CD14-positive monocyte (primary cell): Measurements from ENCODE around the gene CDC73. TPM values are rescaled to one million over a fixed set of nuclear protein-coding genes. Genes with fewer than 3 reads are reported as not detected.

Experiments
- DNase-seq, 3 donors: peaks; one replicate each; pipeline ENCODE4 v3.0.0-alpha.2; 2011 to 2022
- H2AFZ ChIP-seq: 2 replicates; pipeline ENCODE4 v1.6.0; 2012; ENCODE audit warnings: mild to moderate bottlenecking, low read depth, low read length, inconsistent platforms; ENCODE audit not compliant: insufficient read depth, poor library complexity, severe bottlenecking
- H3K27ac ChIP-seq, 2 donors: 1 replicate in 1 of 2; 2 replicates in 1 of 2; pipeline ENCODE4 v1.5.1; 2012 to 2013; ENCODE audit warnings: low read length in 2 of 2, control low read depth in 1 of 2, inconsistent platforms in 1 of 2, low read depth in 1 of 2, mild to moderate bottlenecking in 1 of 2
- H3K27me3 ChIP-seq, 2 donors: one replicate each; pipeline versions ENCODE4 v1.6.0 to v1.6.1; 2011 to 2013; ENCODE audit warnings: low read length in 2 of 2; ENCODE audit not compliant: control insufficient read depth in 2 of 2, insufficient read depth in 2 of 2
- H3K36me3 ChIP-seq, 2 donors: replicated peaks in 1 of 2; 1 replicate in 1 of 2; 2 replicates in 1 of 2; pipeline versions ENCODE4 v1.5.1 to v1.6.1; 2012 to 2013; ENCODE audit warnings: low read length in 2 of 2, control low read depth in 1 of 2, inconsistent platforms in 1 of 2, mild to moderate bottlenecking in 1 of 2; ENCODE audit not compliant: insufficient read depth in 2 of 2, control insufficient read depth in 1 of 2
- H3K4me1 ChIP-seq, 2 donors: 1 replicate in 1 of 2; 2 replicates in 1 of 2; pipeline versions ENCODE4 v1.5.1 to v1.6.1; 2012 to 2013; ENCODE audit warnings: low read length in 2 of 2, control low read depth in 1 of 2, inconsistent platforms in 1 of 2, mild to moderate bottlenecking in 1 of 2, moderate library complexity in 1 of 2; ENCODE audit not compliant: insufficient read depth in 2 of 2, control insufficient read depth in 1 of 2
- H3K4me2 ChIP-seq: replicated peaks from 2 replicates; pipeline ENCODE3; 2012; ENCODE audit warnings: low read length, moderate library complexity, mild to moderate bottlenecking; ENCODE audit not compliant: poor library complexity, severe bottlenecking; ENCODE audit errors: extremely low read depth
- H3K4me3 ChIP-seq, 3 experiments: fragments of 200-600 bp in 1 of 3; sonication (generic) in 1 of 3; replicated peaks in 1 of 3; 1 replicate in 2 of 3; 2 replicates in 1 of 3; pipeline ENCODE4 v1.5.1; 2011 to 2013; ENCODE audit warnings: low read length in 3 of 3, mild to moderate bottlenecking in 3 of 3, control low read depth in 2 of 3, low read depth in 2 of 3, inconsistent platforms in 1 of 3, moderate library complexity in 1 of 3
- H3K79me2 ChIP-seq: 2 replicates; pipeline ENCODE4 v1.6.0; 2012; ENCODE audit warnings: mild to moderate bottlenecking, control low read depth, inconsistent platforms, low read length, moderate library complexity; ENCODE audit not compliant: insufficient read depth
- H3K9ac ChIP-seq: 2 replicates; pipeline ENCODE4 v1.6.0; 2017; ENCODE audit warnings: low read length, mild to moderate bottlenecking; ENCODE audit not compliant: insufficient read depth, poor library complexity, severe bottlenecking
- H3K9me3 ChIP-seq, 2 donors: replicated peaks in 1 of 2; 1 replicate in 1 of 2; 2 replicates in 1 of 2; pipeline versions ENCODE4 v1.5.1 to v1.6.1; 2012 to 2013; ENCODE audit warnings: low read length in 2 of 2, control low read depth in 1 of 2; ENCODE audit not compliant: control insufficient read depth in 1 of 2, insufficient read depth in 1 of 2
- H4K20me1 ChIP-seq: 2 replicates; pipeline ENCODE4 v1.6.0; 2012; ENCODE audit warnings: mild to moderate bottlenecking, low read length, control low read depth, moderate library complexity; ENCODE audit not compliant: insufficient read depth
- H3K27ac Mint-ChIP-seq, 7 donors: one replicate each; pipeline ENCODE4 v1.8.0; 2020; ENCODE audit warnings: mild to moderate bottlenecking in 7 of 7, mixed read lengths in 7 of 7, moderate library complexity in 6 of 7, inconsistent platforms in 2 of 7
- H3K27me3 Mint-ChIP-seq, 3 donors: one replicate each; pipeline ENCODE4 v1.8.0; 2021 to 2022; ENCODE audit warnings: low read depth in 3 of 3, mild to moderate bottlenecking in 3 of 3, mixed read lengths in 3 of 3, moderate library complexity in 3 of 3, inconsistent platforms in 1 of 3
- H3K36me3 Mint-ChIP-seq, 2 donors: one replicate each; pipeline ENCODE4 v1.8.0; 2020; ENCODE audit warnings: mixed read lengths in 2 of 2, inconsistent platforms in 1 of 2, mild to moderate bottlenecking in 1 of 2
- H3K4me1 Mint-ChIP-seq: one replicate; pipeline ENCODE4 v1.8.0; 2020; ENCODE audit warnings: mild to moderate bottlenecking, mixed read lengths
- H3K4me3 Mint-ChIP-seq, 2 donors: one replicate each; pipeline ENCODE4 v1.8.0; 2020; ENCODE audit warnings: mild to moderate bottlenecking in 2 of 2, mixed read lengths in 2 of 2, moderate library complexity in 1 of 2
- H3K9me3 Mint-ChIP-seq, 7 donors: one replicate each; pipeline ENCODE4 v1.8.0; 2020 to 2022; ENCODE audit warnings: mixed read lengths in 7 of 7, mild to moderate bottlenecking in 6 of 7, moderate library complexity in 6 of 7, inconsistent platforms in 2 of 7
- WGBS: methylation state at CpG from one replicate; pipeline ENCODE4 v1.1.5; 2013; ENCODE audit warnings: missing lambda C conversion rate; ENCODE audit not compliant: insufficient coverage; 5-methylcytosine and 5-hydroxymethylcytosine counted together
- intact Hi-C, 2 donors: fragments of 100-400 bp; cut with micrococcal nuclease; formaldehyde crosslinking; loops; one replicate each; pipeline versions ENCODE4 v1.15.0 to v1.15.1; 2023
- polyA minus RNA-seq: library from RNA; depleted of rRNA, polyadenylated mRNA; stranded (reverse); fragments of >200 nt; gene quantifications from 2 replicates; pipeline ENCODE4 v1.2.3, GENCODE V29; 2012
- polyA plus RNA-seq, 3 donors: library from polyadenylated mRNA; depleted of rRNA in 1 of 3; unstranded in 2 of 3; stranded (reverse) in 1 of 3; fragments of 300-500 nt in 2 of 3; fragments of >200 nt in 1 of 3; fragmentation: Illumina TruSeq in 2 of 3; gene quantifications; 1 replicate in 2 of 3; 2 replicates in 1 of 3; pipeline ENCODE4 v1.2.3, GENCODE V29; 2012 to 2021
- total RNA-seq, 12 experiments: library from RNA in 1 of 12; stranded (reverse) in 1 of 12; fragments of 120-200 nt in 1 of 12; gene quantifications; one replicate each; pipeline ENCODE4 v1.2.4 and lab custom pipeline; 2013 to 2026; ENCODE audit warnings: mixed read lengths in 6 of 12, inconsistent platforms in 1 of 12
- TF ChIP-seq, protein P1 (sequence below): fragments of 200-600 bp; IDR thresholded peaks from one replicate; pipeline ENCODE4 v1.8.0; 2022; ENCODE audit warnings: antibody characterized with exemption, mild to moderate bottlenecking

CDC73 gene
- total RNA-seq (2013): 15.5 TPM
- 10 to 100 TPM; 14.2 to 60.3 (median 57.2) TPM for polyA plus RNA-seq
- polyA minus RNA-seq: 6.4 and 9.8 TPM in 2 replicates
- total RNA-seq (lab: John Stamatoyannopoulos, UW): 67.9 to 136 (median 82.0) reads per million in 11 experiments

DNA sequence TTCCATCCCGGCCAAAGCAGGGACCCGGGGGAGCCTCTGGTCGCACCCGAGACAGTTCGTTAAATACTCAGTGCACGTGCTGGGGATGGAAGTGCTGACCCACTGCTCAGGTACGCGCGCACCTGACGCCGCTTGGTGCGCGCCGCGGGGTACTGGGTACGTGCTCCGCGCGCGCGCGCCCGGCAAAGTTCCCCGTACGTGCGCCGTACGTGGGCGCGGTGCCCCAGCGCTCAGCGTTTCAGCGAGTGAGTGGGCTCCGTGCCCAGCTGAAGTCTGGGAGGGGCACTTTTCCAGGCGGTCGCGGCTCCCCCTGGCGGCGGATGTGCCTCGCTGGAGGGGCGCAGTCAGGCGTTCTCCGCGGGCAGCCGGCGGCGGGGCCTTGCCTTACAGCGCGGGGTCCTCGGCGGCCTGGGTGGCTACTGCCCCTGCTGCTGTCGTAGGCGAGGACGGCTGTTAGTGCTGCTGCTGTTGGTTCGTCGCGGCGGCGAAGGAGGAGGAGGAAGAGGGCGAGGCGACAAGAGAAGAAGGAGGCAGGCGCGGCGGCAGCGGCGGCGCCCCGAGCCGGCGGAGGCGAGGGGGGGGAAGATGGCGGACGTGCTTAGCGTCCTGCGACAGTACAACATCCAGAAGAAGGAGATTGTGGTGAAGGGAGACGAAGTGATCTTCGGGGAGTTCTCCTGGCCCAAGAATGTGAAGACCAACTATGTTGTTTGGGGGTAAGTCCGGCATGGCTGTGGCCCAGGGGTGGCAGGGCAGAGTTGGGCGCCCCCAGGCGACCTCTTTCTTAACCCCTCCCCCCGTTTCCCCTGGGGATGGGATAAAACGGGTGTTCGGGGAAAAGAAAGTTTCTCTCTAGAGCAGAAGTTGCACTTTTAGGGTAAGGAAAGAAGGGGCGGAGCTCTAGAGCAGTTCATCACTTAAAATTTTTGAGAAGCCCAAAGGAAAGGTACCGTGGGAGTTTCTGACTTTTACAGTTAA, at the start of gene CDC73:
Gene CDC73, plus strand, starts transcription at position 416 of the 978 bp plus-strand sequence. Its CDS starts 170 bp downstream, at position 586.
- Histone ChIP-seq H3K4me1 (peaks cover 16 to 29% of the 10 kb centered on the region in 2 donors), H3K27me3 (no peaks in the 10 kb centered on the region), H3K9me3 (no peaks in the 10 kb centered on the region), H2AFZ (peak within 1 kb of the TSS; percentile 91), H3K27ac (peak within 1 kb of the TSS; percentile 93 to 94), H3K36me3 (peaks cover 17 to 21% of the 10 kb centered on the region in 2 donors), H3K4me3 (peak within 1 kb of the TSS; percentile 67 to 92 (median 77)), H3K79me2 (peaks cover 46% of the 10 kb centered on the region), H3K4me2 (peak within 1 kb of the TSS; percentile 97), H3K9ac (peak within 1 kb of the TSS; percentile 88), H4K20me1 (peaks cover 45% of the 10 kb centered on the region)
- Mint-ChIP-seq H3K27ac (peak within 1 kb of the TSS; percentile 96 to 99 (median 98)), H3K36me3 (peaks cover 12 to 19% of the 10 kb centered on the region in 2 donors), H3K9me3 (peaks cover 0 to 2% (median 0%) of the 10 kb centered on the region in 7 donors), H3K4me3 (peak within 1 kb of the TSS; percentile 93 to 95), H3K4me1 (peaks cover 36% of the 10 kb centered on the region), H3K27me3 (peaks cover 0 to 7% (median 2%) of the 10 kb centered on the region in 3 donors)
- TF ChIP-seq, protein P1, sequence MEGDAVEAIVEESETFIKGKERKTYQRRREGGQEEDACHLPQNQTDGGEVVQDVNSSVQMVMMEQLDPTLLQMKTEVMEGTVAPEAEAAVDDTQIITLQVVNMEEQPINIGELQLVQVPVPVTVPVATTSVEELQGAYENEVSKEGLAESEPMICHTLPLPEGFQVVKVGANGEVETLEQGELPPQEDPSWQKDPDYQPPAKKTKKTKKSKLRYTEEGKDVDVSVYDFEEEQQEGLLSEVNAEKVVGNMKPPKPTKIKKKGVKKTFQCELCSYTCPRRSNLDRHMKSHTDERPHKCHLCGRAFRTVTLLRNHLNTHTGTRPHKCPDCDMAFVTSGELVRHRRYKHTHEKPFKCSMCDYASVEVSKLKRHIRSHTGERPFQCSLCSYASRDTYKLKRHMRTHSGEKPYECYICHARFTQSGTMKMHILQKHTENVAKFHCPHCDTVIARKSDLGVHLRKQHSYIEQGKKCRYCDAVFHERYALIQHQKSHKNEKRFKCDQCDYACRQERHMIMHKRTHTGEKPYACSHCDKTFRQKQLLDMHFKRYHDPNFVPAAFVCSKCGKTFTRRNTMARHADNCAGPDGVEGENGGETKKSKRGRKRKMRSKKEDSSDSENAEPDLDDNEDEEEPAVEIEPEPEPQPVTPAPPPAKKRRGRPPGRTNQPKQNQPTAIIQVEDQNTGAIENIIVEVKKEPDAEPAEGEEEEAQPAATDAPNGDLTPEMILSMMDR: peak; percentile 93
- peak; percentile 93 to 97 (median 96) for DNase-seq
- intact Hi-C loops: loop anchor here (5.0 kb wide), 2 partner anchors 65 to 315 kb away; partner anchors contain the start of genes RGS2 (in 2 of the 2), RO60 (in 1 of the 2) and UCHL5 (in 1 of the 2)
- under 1% methylated on average over 78 of the region's 85 CpGs for WGBS

DNA sequence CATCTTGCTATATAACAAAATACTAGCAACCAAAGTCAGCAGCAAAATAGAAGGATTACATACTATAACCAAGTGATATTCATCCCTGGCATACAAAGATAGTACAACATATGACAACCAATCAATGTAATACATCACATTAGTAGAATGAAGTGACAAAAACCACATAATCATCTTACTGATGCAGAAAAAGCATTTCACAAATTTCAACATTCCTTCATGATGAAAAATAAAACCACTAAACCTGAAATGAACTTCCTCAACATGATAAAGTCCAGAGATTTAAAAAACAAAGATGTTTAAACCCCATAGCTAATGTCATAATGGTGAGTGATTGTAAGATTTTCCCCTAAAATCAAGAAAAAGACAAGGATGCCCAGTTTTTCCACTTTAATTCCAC, 43.8 kb upstream of the CDC73 start:
- Histone ChIP-seq H2AFZ (no peak overlapping the region), H3K27me3 (no peaks in the 10 kb centered on the region), H3K9ac (no peak overlapping the region), H3K79me2 (peaks cover 10% of the 10 kb centered on the region), H3K4me1 (no peaks in the 10 kb centered on the region), H3K36me3 (peaks cover 55 to 75% of the 10 kb centered on the region in 2 donors), H3K27ac (no peak overlapping the region), H3K4me3 (no peak overlapping the region), H4K20me1 (no peaks in the 10 kb centered on the region), H3K9me3 (peaks cover 0 to 10% of the 10 kb centered on the region in 2 donors), H3K4me2 (no peak overlapping the region)
- Mint-ChIP-seq H3K27me3 (no peaks in the 10 kb centered on the region), H3K27ac (no peak overlapping the region), H3K36me3 (peaks cover 52 to 64% of the 10 kb centered on the region in 2 donors), H3K4me1 (no peaks in the 10 kb centered on the region), H3K9me3 (peaks cover 0 to 11% (median 6%) of the 10 kb centered on the region in 7 donors), H3K4me3 (no peak overlapping the region)
- no peak for DNase-seq
- TF ChIP-seq, protein P1: no peak
- intact Hi-C loops: no loop called here
